ENCODE data around the gene TTC39A.

The TTC39A gene

GRCh38 chr1:51316846-51317120 lies 13.6 kb downstream of the TTC39A start:
- TF ChIP-seq SIN3A (IDR thresholded peaks at IDR 0.05; ENCODE audit: borderline replicate concordance, insufficient read depth, low read length), result no peak

DNA sequence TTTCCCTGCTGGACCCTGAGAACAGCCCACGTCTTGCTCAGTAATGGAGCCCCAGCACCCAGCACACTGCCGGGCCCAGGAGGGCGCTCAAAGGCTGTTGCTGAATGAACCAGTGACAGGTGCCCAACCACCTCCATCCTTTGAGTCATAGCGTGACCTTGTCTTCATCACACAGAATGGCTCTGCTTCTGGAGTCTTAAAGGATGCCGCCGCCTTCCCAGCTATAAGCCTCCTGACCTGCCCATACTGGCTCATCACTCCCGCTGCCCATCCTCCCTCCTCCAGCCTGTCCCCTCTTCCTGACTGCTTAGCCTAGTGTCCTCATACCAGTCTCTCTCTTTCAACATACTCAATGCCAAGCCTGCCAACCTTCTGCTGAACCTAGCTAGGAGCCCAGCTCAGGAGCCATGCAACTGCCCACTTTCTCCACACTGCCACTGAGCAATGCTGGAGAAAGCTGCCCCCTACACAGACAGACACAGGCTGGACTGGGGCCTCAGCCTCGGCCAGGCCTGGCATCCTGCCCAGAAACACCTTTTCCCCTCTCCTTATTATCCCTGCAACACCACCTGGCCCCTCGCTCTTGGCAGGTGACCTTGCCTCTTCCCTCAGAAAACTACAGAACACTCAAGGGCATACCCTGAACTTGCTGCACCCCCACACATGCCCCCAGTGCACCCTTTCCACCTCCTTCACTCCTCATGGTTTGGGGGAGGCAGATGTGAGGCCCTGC lies 14.1 kb downstream of the TTC39A start:
- TF ChIP-seq SIN3A (IDR thresholded peaks at IDR 0.05; ENCODE audit: borderline replicate concordance, insufficient read depth, low read length) (no peak), FOXP2 (optimal IDR thresholded peaks at IDR 0.05; ENCODE audit: borderline replicate concordance, extremely low read depth, extremely low read length, insufficient read depth) (no peak), REST (IDR thresholded peaks at IDR 0.05; ENCODE audit: insufficient read depth in 1 of 2, low read depth in 2 of 2, low read length in 2 of 2) (no peak), TAF1 (IDR thresholded peaks at IDR 0.05; ENCODE audit: borderline replicate concordance, insufficient read depth, low read length) (no peak), POLR2AphosphoS5 (IDR thresholded peaks at IDR 0.05; ENCODE audit: low read depth, low read length) (no peak)

DNA sequence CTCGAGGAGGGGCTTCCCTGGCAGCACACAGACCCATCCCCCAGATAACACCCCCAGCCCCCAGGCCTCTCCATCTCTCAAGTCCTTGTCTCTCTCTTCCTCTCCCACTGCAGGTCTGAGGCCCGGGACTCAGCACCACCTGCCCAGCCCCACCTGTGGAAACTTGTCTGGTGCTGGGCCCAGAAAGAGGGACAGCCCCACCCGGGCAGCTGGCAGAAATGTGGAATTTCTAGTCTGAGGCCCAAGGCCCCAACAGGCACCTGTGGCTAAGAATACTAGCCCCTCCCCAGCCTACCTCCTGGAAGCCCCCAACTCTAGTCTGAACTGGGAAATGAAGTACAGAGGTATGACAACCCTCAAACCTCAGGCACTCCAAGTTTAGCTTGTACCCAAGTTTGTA lies 15.4 kb downstream of the TTC39A start:
- TF ChIP-seq TAF1 (IDR thresholded peaks at IDR 0.05; ENCODE audit: borderline replicate concordance, insufficient read depth, low read length), result no peak
- TF ChIP-seq POLR2AphosphoS5 (IDR thresholded peaks at IDR 0.05; ENCODE audit: low read depth, low read length), result no peak
- TF ChIP-seq SIN3A (IDR thresholded peaks at IDR 0.05; ENCODE audit: borderline replicate concordance, insufficient read depth, low read length), result no peak
- no peak for TF ChIP-seq REST (IDR thresholded peaks at IDR 0.05; ENCODE audit: insufficient read depth in 1 of 2, low read depth in 2 of 2, low read length in 2 of 2)
- no peak for TF ChIP-seq FOXP2 (optimal IDR thresholded peaks at IDR 0.05; ENCODE audit: borderline replicate concordance, extremely low read depth, extremely low read length, insufficient read depth)

DNA sequence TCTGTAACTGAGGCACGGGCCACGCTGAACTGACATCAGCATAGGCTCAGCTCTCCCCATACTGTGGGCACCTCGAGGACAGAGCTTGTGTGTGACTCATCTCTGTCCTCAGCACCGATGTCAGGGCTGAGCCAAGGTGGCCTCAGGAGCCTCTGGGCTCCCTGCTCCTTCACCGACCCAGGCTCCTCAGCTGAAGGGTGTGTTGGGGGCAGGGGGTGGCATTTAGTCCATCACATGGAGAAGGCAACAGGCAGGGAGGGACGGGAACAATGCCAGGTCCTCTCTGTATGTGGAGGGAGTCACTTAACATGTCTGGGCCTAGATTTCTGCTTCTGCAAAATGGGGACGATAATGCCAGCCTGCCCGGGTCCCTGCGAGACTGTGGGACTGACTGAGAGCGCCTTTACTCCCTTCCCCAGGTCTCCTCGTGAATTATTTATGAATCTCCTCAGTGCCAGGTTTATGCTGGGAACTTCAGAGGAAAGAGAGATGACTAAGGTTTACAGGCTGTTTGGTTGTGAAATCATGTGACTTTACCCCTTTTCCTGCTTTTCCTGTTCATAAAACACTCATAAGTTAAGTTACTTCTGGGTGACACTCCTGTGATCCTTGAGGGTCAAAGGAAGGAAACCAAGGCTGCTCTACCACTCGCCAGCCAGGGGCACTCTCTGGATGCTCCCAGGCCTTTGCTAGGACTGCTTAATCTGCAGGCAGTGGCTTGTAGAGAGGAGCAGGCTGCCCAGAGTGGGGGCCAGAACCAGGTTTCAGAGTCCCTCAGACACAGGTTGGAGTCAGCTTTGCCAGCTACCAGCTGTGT lies 16.2 kb downstream of the TTC39A start:
- TF ChIP-seq REST (IDR thresholded peaks at IDR 0.05; ENCODE audit: insufficient read depth in 1 of 2, low read depth in 2 of 2, low read length in 2 of 2) (no peak), TAF1 (IDR thresholded peaks at IDR 0.05; ENCODE audit: borderline replicate concordance, insufficient read depth, low read length) (0 out of 2 replicates have a peak, but pooled peaks have one; percentile 17)

GRCh38 chr1:51313268-51313852 lies 17.0 kb downstream of the TTC39A start:
- no peak for TF ChIP-seq SIN3A (IDR thresholded peaks at IDR 0.05; ENCODE audit: borderline replicate concordance, insufficient read depth, low read length)
- TF ChIP-seq FOXP2 (optimal IDR thresholded peaks at IDR 0.05; ENCODE audit: borderline replicate concordance, extremely low read depth, extremely low read length, insufficient read depth), result no peak

DNA sequence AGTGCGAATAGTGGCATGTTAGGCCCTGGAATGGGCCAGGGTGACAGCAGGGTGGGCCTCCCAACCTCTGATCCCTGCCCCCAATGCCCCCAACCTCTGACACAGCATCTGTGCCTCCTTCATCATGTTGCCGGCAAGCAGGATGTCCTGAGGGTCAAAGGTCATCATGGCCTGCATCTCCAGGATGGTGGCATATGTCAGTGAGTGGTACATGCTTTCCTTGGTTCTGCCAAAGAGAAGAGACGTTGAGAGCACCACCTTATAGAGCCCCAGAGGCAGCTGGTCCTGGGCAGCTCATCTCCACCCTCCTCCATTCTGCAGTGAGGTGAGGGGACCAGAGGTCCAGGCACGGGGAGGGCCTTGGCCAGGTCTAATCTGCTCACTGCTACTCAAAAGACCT lies 17.6 kb downstream of the TTC39A start:
- no peak for TF ChIP-seq SIN3A (IDR thresholded peaks at IDR 0.05; ENCODE audit: borderline replicate concordance, insufficient read depth, low read length)
- no peak for TF ChIP-seq REST (IDR thresholded peaks at IDR 0.05; ENCODE audit: insufficient read depth in 1 of 2, low read depth in 2 of 2, low read length in 2 of 2)
- TF ChIP-seq FOXP2 (optimal IDR thresholded peaks at IDR 0.05; ENCODE audit: borderline replicate concordance, extremely low read depth, extremely low read length, insufficient read depth), result no peak
- no peak for TF ChIP-seq POLR2AphosphoS5 (IDR thresholded peaks at IDR 0.05; ENCODE audit: low read depth, low read length)
- TF ChIP-seq TAF1 (IDR thresholded peaks at IDR 0.05; ENCODE audit: borderline replicate concordance, insufficient read depth, low read length), result no peak

All from PFSK-1 (cell line).